GM19397 (cell line): ENCODE measurements around the gene CSF3R.
"Not testable (repeated sequence)": the region's sequence is repeated elsewhere in the genome, so short reads cannot be mapped to it uniquely, and the experiment has no call there.

ENCODE experiments used
- ATAC-seq: cut with Tn5 transposase; IDR thresholded peaks from one replicate; pipeline ENCODE4 v1.9.1; 2021; ENCODE audit warnings: mild to moderate bottlenecking, moderate library complexity; ENCODE audit not compliant: unreplicated experiment

The CSF3R gene

GRCh38 chr1:36513676-36514473, 31.2 kb upstream of the CSF3R start:
- ATAC-seq = no peak

DNA sequence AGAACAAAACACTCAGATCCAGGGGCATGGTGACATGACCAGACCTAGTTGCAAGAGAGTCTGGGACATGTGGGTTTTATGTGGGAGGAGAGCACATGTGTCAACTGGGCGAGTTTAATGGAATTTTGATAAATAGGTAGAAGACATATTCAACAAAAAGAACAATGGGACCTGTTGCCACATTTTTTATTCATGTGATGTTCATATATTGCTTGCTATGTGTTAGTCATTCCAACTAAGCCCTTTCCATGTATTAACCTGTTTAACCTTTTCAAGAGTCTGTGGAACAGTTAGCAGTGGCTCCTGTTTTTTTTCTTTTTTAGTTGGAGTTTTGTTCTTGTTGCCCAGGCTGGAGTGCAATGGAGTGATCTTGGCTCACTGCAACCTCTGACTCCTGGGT, 30.1 kb upstream of the CSF3R start:
- no peak for ATAC-seq

- no peak for ATAC-seq
Measured at GRCh38 chr1:36511804-36512798, 29.4 kb upstream of the CSF3R start.

DNA sequence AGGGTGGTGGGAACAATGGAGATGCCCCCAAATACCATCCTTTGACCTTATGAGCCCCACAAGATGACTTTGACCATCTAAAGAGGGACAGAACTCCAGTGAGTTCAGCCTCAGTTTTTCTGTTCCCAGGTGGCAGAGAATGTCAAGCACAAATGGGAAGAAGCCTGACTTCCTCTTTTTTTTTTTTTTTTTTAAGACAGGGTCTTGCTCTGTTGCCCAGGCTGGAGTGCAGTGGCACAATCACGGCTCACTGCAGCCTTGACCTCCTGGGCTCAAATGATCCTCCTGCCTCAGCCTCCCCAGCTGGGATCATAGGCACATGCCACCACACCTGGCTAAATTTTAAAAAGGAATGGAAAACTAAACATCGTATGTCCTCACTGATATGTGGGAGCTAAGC, 28.5 kb upstream of the CSF3R start:
- not testable (repeated sequence) for ATAC-seq

DNA sequence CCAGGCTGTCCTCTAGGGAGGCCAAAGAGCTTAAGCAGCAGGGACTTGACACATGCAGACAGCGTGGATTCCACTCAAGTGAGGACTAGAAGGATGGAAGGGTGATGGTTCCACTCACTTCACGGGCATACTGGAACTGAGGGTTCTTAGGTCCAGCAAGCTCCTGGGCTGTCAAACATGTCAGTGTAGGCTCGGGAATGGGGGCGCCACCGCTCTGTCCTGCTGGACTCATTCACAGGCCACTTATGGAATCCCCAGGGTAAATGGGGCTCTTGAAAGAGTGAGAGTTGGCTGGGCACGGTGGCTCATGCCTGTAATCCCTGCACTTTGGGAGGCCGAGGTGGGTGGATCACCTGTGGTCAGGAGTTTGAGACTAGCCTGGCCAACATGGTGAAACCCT, 27.7 kb upstream of the CSF3R start:
- ATAC-seq = no peak

- no peak for ATAC-seq
Measured at GRCh38 chr1:36508257-36508656, 25.5 kb upstream of the CSF3R start.

DNA sequence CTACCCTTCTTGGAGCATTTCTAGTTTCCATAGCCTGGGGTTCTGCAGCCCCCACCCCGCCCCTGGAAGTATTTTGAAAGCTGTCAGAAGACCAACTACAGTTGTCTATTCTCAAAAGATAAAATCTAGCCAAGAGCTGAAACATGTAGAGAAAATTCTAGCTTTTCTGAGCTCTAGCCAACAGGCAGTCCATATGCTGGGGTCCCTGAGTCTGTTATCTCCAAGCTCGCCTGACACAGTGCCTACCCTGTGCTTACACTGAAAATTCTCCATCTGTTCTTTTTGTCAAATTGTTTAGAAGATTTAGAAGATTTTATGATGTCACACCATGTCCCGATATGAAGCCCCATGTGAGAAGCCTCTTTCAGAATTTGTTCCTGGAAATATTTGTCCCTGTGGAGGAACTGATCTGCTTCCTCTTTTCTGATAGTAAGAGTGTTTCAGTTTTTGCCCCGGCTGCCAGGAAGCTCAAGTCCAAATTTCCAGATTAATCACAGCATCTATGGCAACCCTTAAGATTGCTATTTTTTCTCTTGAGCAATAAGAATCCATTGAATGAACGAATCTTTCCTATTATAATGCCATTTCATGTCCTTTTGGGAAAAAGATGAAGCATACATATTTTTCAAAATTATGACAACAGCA, 23.7 kb upstream of the CSF3R start:
- ATAC-seq = no peak

GRCh38 chr1:36503733-36504132, 21.0 kb upstream of the CSF3R start:
- no peak for ATAC-seq

DNA sequence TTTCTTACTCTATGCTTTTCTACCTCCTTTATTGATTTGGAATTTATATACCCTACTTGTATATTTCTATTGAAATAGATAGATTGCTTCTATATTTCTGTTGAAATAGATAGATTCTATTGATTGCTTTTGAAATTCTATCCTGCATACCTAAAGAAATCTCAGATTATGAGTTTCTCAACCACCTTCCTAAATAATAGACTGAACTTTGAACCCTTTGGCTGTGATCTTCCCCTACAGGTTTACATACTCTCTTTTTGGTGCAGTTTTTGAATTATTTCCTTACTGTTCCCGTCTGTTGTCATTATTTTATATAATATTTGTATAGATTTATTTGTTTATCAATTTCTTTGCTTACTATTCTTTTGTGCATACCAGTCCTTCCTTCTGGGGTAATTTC, 20.4 kb upstream of the CSF3R start:
- no peak for ATAC-seq

GRCh38 chr1:36502616-36503015, 19.9 kb upstream of the CSF3R start:
- no peak for ATAC-seq

DNA sequence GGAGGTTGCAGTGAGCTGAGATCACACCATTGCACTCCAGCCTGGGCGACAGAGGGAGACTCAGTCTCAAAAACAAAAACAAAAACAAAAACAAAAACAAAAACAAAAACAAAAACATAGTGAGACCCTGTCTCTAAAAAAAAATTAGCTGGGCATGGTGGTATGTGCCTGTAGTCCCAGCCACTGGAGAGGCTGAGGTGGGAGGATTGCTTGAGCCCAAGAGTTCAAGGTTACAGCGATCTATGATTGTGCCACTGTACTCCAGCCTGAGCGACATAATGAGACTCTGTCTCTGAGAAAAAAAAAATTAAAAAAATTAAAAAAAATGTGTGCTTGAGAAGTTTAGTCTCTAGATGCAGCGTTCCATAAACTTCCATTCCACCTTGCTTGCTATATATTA, 19.2 kb upstream of the CSF3R start:
- not testable (repeated sequence) for ATAC-seq

GRCh38 chr1:36497207-36497606, 14.5 kb upstream of the CSF3R start:
- no peak for ATAC-seq

DNA sequence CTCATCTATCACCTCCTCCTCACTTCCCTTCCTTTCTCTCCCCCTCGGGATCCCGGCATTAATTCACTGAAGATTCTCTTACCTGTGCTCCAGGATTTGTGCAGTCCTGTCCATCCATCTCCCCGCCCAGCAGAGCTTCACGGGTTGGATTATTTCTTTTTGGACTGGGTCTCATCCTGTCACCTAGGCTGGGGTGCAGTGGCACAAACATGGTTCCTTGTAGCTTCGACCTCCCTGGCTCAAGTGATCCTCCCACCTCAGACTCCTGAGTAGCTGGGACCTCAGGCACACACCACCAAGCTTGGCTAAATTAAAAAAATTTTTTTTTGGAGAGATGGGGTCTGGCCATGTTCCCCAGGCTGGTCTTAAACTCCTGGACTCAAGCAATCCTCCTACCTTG, 12.3 kb upstream of the CSF3R start:
- no peak for ATAC-seq

- no peak for ATAC-seq
Measured at GRCh38 chr1:36493524-36493923, 10.8 kb upstream of the CSF3R start.

- no peak for ATAC-seq
Measured at GRCh38 chr1:36492491-36492890, 9.8 kb upstream of the CSF3R start.

- not testable (repeated sequence) for ATAC-seq
Measured at GRCh38 chr1:36489258-36490051, 6.7 kb upstream of the CSF3R start.

- no peak for ATAC-seq
Measured at GRCh38 chr1:36487906-36488305, 5.2 kb upstream of the CSF3R start.

DNA sequence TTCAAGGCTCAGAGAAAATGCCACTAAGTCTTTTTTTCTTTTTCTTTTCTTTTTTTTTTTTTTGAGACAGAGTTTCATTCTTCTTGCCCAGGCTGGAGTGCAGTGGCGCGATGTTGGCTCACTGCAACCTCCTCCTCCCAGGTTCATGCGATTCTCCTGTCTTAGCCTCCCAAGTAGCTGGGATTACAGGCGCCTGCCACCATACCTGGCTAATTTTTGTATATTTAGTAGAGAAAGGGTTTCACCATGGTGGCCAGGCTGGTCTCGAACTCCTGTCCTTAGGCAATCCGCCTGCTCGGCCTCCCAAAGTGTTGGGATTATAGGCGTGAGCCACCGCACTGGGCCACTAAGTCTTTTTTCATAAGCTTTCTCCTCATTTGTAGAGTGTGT, 4.6 kb upstream of the CSF3R start:
- ATAC-seq = not testable (repeated sequence)

- ATAC-seq = no peak
Measured at GRCh38 chr1:36486439-36487335, 4.0 kb upstream of the CSF3R start.

DNA sequence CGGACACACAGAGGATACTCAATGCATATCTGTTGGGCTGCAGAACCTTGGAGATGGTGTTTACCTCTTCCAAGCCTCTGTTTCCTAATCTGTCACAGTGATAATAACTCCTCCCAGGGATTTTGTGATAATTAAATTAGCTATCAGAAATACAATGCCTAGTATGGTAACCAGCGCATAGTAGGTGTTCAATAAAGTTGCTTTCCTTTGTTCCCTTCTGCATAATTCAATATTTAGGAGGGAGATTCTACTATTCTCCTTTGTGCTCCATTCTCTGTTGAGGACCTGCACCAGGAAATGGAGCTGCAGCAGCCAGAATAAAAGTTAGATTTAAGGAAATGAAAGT, 3.4 kb upstream of the CSF3R start:
- no peak for ATAC-seq
